GM13976 (cell line): ENCODE data around the gene ARHGAP10.
"Not testable (repeated sequence)": the region's sequence is repeated elsewhere in the genome, so short reads cannot be mapped to it uniquely, and the experiment has no call there.

Experiments
- DNase-seq: peaks from one replicate; pipeline ENCODE4 v3.0.0; 2012; ENCODE audit warnings: low spot score
- CTCF ChIP-seq: IDR thresholded peaks from 2 replicates; pipeline ENCODE4 v1.5.1; 2012; ENCODE audit warnings: borderline replicate concordance, mild to moderate bottlenecking; ENCODE audit not compliant: insufficient read depth; ENCODE audit errors: extremely low read depth, missing control alignments, control extremely low read depth
- in situ Hi-C: fragments of 300-500 bp; cut with MboI; formaldehyde crosslinking; loops from one replicate; pipeline ENCODE4 v1.12.0; 2022; ENCODE audit warnings: low sequenced_read_pairs, mixed read lengths, inconsistent platforms; ENCODE audit not compliant: unreplicated experiment

ARHGAP10 gene

GRCh38 chr4:147996859-147997258, 265.0 kb downstream of the ARHGAP10 start:
- in situ Hi-C loops = no loop called here
- TF ChIP-seq CTCF = no peak
- no peak for DNase-seq

- DNase-seq, in situ Hi-C loops: not testable (repeated sequence)
Observed at GRCh38 chr4:148000038-148000437, 268.1 kb downstream of the ARHGAP10 start.

DNA sequence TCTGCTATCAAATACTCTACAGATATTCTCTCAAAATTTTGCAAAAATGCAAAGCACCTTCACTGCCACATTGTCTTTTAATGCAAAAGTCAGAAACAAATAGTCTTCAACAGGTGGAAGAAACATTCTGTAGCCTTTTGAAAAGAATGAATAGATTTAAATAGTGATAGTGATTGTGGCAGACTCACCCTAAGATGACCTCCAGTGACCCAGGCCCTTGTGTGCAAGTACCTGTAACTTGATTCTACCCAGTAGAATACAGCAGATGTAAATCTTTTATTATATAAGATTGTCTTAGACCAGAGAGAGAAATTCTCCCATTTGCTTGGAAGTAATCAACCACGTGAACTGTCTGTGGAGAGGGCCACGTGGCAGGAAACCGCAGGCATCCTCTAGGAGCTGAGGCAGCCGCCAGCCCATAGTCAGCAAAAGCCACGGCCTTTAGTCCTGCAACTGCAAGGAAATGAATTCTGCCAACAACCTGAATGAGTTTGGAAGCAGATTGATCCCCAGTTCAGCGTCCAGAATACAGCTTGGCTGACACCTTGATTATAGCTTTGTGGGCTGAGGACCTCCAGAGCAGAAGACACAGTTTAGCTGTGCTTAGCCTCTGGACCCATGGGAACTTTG, 272.5 kb downstream of the ARHGAP10 start:
- TF ChIP-seq CTCF = no peak
- in situ Hi-C loops = no loop called here
- DNase-seq = no peak

DNA sequence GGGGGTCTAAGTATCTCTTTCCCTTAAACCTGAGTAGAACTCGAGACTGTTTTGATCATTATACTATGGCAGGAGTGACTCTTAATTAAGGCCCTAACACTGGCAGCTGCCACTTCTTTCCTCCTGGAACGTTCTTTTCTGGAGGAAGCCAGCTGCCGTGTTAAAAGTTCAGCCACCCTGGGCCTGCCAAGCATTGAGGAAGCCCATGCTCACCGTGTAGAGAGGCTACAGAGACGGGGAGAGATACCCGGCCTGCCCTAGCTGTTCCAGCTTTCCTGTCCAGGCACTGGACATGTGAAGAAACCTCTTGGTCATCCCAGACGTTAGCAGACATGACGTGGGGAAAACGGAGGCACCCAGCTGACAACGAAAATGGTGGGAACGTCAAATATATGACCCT, 274.1 kb downstream of the ARHGAP10 start:
- TF ChIP-seq CTCF = no peak
- in situ Hi-C loops = no loop called here
- DNase-seq = no peak

DNA sequence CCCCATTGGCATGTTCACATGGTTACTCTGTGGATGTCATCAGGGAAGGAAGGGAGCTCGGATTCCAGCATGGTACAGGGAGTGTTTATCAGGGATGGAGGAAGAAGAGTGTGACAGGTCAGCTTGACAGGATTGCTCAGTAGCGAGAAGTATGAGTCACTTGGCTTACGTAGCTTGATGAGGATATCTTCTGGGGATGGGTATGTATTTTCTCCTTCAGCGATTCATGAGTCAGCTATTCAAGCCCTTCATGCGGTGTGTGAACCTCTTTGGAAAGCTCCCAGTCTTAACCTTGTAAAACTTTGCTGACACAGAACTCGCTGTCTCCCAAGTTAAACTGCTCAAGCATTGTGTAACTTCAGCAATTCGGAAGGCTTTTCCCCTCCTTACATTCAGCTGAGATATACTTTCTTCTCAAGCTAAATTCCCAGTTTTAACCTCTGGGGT, 275.4 kb downstream of the ARHGAP10 start:
- no peak for TF ChIP-seq CTCF
- DNase-seq = no peak
- in situ Hi-C loops = no loop called here

- no peak for DNase-seq
- TF ChIP-seq CTCF = no peak
Observed at GRCh38 chr4:148007792-148008191, 275.9 kb downstream of the ARHGAP10 start.

DNA sequence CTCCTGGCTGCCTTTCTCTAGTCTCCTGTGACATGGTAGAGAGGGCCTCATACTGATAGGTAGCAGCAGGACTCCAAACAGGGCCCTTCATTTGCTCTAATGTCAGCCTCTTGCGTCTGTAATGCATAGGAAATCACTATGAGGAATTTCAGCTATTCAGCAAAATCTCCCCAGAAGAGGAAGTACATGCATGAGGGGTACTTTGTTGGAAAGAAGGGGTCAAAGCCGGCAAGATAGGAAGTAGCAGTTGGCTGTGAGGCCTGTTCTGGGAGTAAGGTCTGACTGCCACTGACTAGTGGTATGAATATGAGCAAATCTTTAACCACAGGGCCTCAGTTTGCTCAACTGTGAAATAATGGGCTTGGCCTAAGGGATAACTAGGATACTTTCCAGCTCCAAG, 283.2 kb downstream of the ARHGAP10 start:
- in situ Hi-C loops = no loop called here
- TF ChIP-seq CTCF = no peak
- no peak for DNase-seq

More at GRCh38 chr4:148007792-148008191, 275.9 kb downstream of the ARHGAP10 start:
- in situ Hi-C loops = no loop called here
